GM21723 (cell line): Measurements from ENCODE around the gene EZR.
"Not testable (repeated sequence)": the region's sequence is repeated elsewhere in the genome, so short reads cannot be mapped to it uniquely, and the experiment has no call there.

ENCODE experiments used
- ATAC-seq: cut with Tn5 transposase; IDR thresholded peaks from one replicate; pipeline ENCODE4 v1.9.1; 2021; ENCODE audit warnings: mild to moderate bottlenecking, moderate library complexity; ENCODE audit not compliant: unreplicated experiment

Gene EZR

DNA sequence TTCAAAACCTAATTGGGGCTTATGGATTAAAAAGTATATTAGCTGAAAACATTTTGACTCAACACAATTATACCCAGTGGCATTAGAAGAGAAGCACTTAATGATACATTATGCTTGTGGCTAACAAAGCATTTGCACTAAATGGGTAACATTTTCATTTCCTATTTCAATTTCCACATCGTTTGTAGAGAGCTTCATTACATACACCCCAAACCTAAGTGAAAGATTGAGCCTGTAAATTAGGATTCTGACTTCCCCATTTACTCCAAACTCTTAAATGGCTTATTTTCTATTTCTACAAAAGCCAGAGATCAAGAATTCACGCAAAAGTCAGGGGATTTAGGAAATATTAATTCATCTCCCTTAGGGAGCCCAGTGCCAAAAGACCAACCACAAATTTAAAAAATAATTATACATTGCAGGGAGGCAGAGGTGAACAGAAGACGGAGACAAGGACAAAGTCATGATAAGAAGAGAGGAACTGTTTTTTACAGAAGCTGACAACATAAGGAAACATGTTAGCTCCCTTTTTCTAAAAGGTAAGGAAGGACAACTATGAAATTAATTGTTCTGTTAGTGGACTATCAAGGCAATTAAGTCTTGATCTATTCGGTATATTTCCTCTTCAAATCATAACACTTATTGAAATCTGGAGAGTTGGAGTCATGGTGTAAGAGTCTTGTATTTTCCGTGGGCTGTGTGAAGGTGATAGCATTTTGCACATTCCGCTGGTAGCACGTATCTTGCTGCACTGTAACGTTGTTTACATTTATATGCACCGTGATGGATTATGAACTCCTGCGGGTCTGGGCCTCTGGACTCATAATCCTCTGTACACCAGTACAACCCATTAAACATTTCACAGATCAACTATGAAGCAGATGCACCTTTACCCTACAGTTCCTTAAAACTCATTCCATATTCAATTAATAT is 24.8 kb upstream of the EZR start:
- no peak for ATAC-seq

GRCh38 chr6:158841358-158841757 is 22.2 kb upstream of the EZR start:
- ATAC-seq: no peak

DNA sequence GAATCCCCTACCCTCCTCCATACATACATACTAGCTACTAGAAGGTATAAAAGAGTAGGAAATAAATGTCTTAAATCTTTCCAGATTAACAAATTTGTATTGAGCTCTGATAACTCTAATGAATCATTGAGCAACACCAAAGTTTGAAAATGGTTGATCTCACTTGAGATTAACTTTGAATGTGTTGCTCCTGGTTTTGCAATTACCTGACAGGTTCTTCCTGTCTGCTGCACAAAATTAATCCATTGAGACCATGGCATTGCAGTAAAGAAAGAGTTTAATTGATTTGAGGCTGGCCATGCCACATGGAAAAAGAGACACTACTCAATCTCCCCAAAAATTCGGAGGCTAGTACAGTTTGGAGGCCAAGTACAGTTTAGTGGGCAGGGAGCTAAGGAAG is 21.3 kb upstream of the EZR start:
- ATAC-seq: no peak

- ATAC-seq: no peak
These were observed 20.6 kb upstream of the EZR start for GRCh38 chr6:158839796-158840195.

GRCh38 chr6:158838790-158839189 is 19.6 kb upstream of the EZR start:
- ATAC-seq: not testable (repeated sequence)

- no peak for ATAC-seq
These were observed 18.8 kb upstream of the EZR start for GRCh38 chr6:158837684-158838625.

- ATAC-seq: no peak
These were observed 17.6 kb upstream of the EZR start for GRCh38 chr6:158836625-158837311.

DNA sequence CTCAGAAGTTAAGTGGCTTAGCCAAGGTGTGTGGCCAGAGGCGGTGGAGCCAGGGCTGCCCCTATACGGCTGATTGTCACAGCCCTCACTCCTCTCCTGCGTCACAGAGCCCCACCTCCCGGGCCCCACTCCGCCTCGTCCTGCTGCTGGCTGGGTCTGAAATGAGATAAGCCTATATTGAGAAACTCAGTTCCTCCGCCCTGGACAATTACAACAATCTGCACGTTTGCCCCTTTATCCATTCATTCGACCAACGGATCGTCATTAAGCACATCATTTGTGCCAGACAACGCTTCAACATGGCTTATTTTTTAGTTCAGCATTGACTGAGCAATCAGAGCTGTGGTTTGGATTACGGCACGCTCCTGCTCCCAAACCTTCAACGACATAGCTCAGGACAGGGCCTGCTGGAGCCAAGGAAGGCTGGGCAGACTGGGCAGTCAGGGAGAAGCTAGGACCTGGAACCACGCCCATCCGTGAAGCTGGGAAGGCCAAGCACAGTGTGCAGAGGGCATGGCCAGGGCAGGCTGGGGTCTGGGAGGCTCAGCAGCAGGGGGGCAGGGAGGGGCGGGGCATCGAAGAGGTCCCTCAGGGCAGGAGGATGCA is 16.6 kb upstream of the EZR start:
- peak; percentile 76 for ATAC-seq

DNA sequence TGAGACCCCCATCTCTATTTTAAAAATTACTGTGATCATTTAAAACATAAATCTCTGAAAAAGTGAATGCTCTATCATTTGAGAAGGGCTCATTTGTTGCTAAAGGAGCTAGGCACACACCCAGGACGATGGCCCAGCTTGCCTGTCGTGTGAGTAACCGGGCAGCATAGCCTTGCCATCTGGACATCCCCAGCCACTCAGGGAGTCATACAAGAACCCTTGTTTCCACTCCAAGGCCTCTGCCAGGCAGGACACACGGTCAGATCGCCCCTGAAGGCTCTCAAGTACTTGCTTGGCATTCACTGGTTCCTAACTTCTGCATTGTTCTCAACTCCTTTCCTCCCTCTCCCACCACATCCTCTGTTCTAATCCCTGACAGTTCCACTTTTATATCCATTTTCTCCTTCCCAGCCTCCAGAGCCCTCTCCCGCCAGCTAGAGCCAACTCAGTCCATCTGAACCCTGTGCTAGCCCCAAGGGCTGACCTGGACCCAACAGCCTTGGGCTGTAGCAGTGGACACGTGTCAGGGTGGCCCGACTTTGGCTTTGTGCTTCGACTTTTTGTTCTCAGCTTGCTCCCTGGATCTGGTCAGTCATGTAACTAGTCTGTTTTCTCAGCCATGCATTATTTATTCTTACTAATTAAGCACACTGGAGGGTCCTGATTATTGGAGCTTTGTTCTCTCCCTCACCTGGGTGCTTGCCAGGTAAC is 15.7 kb upstream of the EZR start:
- ATAC-seq: no peak

GRCh38 chr6:158832807-158833206 is 13.6 kb upstream of the EZR start:
- not testable (repeated sequence) for ATAC-seq

DNA sequence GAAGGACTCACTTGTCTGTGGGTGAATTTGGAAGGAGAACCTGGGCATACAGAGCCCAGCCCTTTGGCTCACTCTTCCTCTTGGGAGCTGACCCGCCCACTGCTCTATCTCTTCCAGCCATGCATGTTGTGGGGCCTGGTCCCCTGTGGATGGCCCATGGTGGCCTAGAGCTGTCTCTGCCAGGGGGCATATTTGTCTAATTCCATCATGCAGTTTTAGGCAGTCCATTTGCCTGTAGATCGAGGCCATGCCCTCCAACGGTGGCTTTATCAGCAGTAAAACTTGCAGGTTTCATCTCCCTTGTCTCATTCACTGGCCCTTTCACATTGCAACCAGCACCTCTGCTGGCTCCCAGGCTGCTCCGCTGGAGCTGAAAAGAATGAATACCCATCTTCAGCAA is 12.9 kb upstream of the EZR start:
- ATAC-seq: no peak

GRCh38 chr6:158831571-158831970 is 12.4 kb upstream of the EZR start:
- no peak for ATAC-seq

DNA sequence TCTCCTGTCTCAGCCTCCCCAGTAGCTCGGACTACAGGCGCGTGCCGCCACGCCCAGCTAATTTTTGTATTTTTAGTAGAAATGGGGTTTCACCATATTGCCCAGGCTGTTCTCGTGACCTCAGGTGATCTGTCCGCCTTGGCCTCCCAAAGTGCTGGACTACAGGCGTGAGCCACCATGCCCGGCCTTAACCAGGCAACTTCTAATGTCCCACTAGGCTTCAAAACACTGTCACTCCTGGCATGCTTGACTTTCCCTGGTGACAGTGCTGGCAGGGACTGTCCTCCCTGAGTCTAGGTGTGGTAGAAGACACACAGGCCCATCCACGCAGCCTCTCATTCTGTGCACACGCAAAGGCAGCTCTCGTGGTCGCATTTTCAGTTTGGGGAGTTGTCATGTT is 11.6 kb upstream of the EZR start:
- ATAC-seq: no peak

GRCh38 chr6:158828807-158829206 is 9.6 kb upstream of the EZR start:
- no peak for ATAC-seq

DNA sequence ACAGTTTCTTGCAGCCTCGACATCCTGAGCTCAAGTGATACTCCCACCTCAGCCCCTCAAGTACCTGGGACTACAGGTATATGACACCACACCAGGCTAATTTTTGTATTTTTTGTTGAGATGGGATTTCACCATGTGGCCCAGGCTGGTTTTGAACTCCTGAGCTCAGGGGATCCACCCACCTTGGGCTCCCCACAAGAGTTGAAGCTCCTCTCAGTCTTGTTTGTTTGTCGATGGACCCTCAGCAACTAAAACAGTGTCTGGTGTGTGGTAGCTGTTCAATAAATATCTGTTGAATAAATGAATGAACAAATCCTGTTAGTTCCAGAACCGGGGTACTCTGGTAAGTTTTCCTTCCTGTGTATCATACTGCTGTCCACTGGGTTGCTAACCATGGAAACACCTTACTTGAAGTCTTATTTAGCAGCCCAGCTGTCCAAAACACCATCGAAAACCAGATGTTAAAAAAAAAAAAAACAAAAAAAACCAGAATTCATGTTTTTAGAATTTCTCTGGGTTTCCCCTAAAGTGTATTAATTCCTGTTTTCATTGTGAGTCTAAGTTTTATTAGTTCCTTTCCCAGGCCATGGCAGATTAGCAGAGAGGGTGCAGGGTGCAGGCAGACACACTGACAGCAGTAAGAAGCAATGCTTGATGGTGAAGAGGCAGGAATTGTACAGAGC is 7.8 kb upstream of the EZR start:
- ATAC-seq: peak; percentile 84

DNA sequence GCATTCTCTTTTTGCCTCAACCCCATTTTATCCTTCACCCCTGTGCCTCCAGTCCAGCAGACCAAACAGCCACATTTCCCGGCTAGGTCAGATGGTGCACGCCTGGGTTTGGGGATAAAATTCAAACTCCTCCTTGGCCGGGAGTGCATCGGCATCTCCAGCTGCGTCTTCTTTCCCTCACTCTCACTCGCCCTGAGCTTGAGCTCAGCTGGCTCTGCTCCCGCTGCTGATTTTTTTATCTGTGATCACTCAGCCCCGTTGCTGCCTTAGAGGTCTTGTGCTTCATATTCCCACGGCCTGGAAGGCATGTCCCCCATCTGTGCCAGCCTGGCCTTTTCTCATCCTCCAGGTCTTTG is 6.8 kb upstream of the EZR start:
- no peak for ATAC-seq

GRCh38 chr6:158825038-158825950 is 6.1 kb upstream of the EZR start:
- ATAC-seq: no peak

DNA sequence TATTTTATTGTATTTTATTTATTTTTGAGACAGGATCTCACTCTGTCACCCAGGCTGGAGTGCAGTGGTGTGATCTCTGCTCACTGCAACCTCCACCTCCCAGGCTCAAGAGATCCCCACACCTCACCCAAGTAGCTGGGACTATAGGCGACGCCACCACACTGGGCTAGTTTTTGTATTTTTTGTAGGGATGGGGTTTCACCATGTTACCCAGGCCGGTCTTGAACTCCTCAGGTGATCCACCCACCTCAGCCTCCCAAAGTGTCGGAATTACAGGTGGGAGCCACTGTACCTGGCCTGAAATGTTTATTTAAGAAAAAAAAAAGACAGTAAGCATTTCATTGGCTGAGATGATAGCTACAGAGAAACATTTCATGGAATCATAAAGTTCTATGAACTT is 4.4 kb upstream of the EZR start:
- not testable (repeated sequence) for ATAC-seq
